HuH-7 (cell line): ENCODE data around the gene ATP6V0C.
"Not testable (repeated sequence)": the region's sequence is repeated elsewhere in the genome, so short reads cannot be mapped to it uniquely, and the experiment has no call there.

Experiments used
- DNase-seq: peaks from one replicate; pipeline ENCODE4 v3.0.0; 2011; ENCODE audit warnings: low spot score

The ATP6V0C gene

GRCh38 chr16:2474877-2475412 is 38.8 kb upstream of the ATP6V0C start, which contains the start of gene TBC1D24:
TBC1D24 (plus strand) TSS chr16:2475127; CDS start chr16:2496149, 21,022 bp downstream.
- DNase-seq: peak; percentile 98

DNA sequence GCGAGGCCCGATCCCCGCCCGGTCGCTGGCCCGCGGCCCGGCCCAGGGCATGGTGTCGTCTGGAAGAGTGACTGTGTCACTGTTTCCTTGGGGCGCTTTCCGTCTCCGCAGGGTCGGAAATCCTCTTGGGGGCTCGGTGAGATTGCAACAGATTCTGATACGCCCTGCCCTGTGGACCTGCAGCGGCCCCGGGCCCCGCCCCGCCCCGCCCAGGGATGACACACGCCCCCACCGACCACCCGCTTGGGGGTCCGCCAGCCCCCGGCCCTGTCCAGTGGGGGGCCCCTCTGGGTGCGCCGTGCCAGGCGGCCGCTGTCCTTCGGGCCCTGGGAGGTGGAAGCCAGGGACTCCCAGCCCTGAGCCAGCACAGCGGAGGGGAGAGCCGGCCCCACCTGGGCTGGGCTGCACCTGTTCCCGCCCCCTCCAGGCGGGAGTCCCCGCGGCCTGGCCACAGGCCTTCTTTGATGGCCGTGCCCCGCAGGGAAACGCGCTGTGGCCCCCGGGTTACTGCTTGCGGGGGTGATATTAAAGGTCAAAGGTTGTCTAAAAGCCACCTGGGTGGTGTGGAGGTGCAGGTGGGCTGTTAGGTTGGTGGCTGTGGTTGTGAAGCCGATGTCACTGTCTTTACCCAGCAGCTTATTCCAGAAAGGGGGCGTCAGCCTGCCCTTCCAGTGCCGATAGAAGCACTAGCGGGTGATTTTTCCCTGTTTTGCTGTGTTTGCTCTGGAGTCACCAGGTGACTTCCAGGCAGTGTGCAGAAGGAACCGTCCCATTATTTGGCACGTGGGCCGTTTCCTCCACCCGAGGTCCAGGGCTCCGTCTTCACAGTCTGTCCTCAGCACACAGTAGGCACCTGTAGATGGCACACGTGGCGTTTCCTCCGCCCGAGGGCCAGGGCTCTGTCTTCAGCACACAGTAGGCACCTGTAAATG is 38.1 kb upstream of the ATP6V0C start:
- DNase-seq: no peak

GRCh38 chr16:2476345-2476720 is 37.4 kb upstream of the ATP6V0C start:
- DNase-seq: no peak

DNA sequence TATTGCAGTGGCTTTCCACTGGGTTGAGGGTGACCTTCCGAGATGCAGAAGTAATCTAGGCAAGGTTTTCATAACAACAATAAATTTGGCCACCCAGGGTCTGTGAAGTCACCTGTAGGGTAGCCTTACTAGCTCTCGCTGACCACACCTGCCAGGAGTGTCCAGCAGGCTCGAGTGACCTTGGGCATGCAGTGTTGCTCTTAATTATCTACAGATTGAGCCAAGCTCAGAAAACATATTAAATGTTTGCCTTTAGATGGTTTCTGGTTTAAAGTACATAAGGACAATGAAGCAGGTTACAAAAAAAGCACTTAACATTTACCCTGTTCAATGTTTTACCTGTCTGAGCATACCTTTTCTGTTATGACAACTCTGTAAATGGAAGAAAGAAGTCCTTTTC is 37.0 kb upstream of the ATP6V0C start:
- DNase-seq: no peak

GRCh38 chr16:2477327-2477726 is 36.4 kb upstream of the ATP6V0C start:
- no peak for DNase-seq

- no peak for DNase-seq
Observed at GRCh38 chr16:2478279-2478678, 35.5 kb upstream of the ATP6V0C start.

- not testable (repeated sequence) for DNase-seq
Observed at GRCh38 chr16:2479996-2480395, 33.8 kb upstream of the ATP6V0C start.

GRCh38 chr16:2480948-2481347 is 32.8 kb upstream of the ATP6V0C start:
- DNase-seq: no peak

DNA sequence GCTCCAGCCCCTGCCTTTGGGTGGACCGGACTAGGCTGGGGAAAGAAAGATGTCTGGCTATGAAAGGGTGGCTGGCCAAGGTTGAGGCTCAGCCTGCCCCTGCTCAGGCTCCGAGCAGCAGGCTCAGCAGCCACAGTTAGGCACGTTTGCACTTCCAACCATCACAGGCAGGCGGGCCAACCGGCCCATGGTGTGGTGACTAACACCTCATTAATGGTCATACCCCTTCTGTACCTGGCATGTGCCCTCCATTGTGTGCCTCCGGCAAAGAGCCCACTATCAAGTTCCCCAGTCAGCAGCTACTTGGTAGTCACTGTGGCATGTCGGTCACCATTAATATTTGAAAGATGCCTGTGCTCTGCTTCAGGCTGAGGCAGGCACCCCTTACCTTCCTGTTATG is 32.1 kb upstream of the ATP6V0C start:
- DNase-seq: no peak

DNA sequence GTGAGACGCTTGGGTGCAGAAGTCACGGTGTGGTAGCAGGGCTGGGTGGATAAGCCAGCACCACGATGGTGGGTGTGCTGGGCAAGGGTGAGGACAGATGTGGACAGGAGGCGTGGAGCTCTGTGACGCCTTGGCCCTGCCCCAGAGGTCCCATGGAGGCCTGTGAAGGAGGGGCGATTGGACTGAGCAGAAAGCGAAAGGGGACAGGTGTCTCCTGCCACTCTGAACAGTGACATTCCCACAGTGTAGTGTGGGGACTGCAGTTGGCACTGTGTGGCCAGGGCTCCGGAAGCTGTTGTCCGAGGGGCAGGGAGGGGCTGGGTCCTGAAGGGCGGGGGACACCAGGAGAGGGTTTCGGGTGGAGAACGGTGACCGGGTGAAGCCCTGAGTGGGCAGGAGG is 31.5 kb upstream of the ATP6V0C start:
- DNase-seq: no peak

DNA sequence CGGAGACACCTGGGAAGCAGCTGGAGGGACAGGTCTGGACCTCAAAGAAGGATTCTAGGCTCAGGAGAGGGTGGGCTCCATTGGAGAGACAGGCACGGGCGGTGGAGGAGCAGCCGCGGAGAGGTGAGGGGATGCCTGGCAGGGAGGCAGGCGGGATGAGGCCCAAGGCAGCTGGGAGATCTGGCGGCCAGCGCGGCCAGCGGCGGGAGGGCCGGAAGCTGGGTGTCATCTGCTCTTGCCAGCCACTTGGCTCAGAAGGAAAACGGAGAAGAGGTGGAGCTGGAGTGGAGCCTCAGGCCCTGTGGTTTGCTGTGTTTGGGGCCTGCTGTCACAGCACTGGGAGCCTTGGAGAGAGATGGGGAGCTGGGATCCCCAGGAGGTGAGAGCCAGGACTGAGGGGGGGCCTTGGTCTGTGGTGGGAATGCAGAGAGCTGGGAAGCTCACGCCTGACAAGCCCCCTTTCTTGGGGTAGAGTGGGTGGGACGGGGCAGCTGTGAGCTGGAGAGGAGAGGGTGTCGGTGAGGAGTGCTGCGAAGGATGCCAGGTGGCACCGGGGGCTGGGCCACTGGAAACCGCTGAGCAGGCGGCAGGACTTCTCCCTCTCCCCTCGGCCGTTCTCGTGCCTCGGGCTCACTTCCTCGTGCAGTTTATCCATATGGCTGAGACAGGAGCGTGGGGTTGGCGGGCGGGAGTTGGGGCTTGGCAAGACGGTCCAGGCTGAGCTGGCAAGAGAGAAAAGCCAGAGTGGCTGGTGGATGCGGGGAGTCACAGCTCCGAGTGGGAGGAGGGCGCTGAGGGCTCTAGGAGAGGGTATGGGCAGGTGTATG is 30.8 kb upstream of the ATP6V0C start:
- no peak for DNase-seq

- no peak for DNase-seq
Observed at GRCh38 chr16:2483939-2484897, 29.5 kb upstream of the ATP6V0C start.

DNA sequence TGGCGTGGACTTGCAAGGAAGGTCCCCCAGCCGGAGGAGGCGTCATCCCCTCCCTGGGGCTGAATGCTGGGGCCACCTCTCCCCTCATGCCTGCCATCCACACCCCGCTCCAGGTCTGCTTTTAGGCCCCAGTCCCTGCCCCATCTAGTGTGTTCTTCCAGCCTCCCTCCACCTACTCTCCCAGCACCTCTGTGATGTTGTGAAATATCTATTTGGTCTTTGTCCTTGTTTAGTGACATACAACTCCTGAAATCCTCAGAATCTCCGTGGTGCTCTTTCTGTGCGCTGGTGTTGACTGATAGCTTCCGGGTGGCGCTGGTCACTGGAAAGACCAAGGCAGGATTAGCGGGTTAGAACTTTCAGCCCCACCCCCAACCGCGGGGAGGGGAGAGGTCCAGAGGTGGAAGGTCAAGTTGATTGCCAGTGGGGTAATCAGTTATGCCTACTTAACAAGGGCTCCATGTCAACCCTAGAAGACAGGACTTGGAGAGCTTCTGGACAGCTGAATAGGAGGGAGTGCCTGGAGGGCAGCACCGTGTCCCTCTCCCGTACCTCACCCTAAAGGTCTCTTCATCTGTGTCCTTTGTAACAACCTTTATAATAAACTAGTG is 28.7 kb upstream of the ATP6V0C start:
- DNase-seq: peak; percentile 78

GRCh38 chr16:2485811-2486507 is 27.8 kb upstream of the ATP6V0C start:
- no peak for DNase-seq

GRCh38 chr16:2486645-2487516 is 26.9 kb upstream of the ATP6V0C start:
- no peak for DNase-seq

- DNase-seq: no peak
Observed at GRCh38 chr16:2487517-2487842, 26.3 kb upstream of the ATP6V0C start.

GRCh38 chr16:2487903-2488531 is 25.7 kb upstream of the ATP6V0C start:
- no peak for DNase-seq

DNA sequence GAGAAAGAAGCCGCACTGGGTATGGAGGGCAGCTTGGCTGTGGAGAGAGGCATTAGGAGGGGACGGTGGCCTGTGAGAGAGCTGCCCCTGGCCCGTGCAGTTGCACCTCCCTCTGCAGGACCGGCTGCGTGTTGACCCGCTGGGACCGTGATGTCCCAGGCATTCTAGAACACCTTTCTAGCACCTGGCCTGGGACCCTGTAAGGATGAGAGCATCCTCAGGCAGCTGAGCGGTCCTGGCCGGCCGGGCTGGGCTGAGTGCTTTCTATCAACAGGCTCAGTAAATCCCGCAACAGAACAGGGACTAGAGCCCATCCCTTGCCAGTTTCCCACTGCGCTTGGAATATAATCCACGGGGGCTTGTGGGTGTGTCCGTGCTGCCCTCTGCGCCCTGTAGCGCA is 24.2 kb upstream of the ATP6V0C start:
- DNase-seq: no peak
